ENCODE measurements around the gene CPEB4.

Gene CPEB4

DNA sequence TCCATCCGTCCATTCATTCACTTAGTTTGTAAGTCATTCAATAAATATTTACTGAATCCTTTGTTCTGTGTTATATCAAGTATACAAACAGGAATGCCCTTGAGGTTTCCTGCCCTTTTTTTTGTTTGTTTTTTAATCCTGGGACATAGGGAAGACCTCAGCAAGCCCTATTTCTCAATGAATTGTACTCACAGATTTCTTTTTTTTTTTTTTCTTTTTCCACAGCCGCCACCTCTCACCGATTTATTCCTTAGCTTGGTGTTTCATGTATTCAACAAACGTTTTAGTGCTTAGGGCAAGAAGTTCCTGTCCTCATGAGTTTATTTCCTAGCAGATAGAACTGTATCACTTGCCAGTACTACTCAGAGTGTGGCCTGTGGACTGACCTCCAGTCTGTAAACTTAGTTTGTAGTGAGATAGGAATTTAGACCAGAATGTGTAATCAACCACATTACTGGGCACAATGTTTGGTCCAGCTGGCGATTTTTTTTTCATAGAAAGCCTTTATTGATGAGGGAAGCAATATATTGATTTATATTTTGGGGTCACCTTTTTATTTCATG is 65.5 kb downstream of the CPEB4 start:
- DNase-seq = no peak

- DNase-seq = peak; percentile 43
These were observed 66.7 kb downstream of the CPEB4 start for GRCh38 chr5:173954671-173955521.

- no peak for DNase-seq
These were observed 72.8 kb downstream of the CPEB4 start for GRCh38 chr5:173960986-173961385.

DNA sequence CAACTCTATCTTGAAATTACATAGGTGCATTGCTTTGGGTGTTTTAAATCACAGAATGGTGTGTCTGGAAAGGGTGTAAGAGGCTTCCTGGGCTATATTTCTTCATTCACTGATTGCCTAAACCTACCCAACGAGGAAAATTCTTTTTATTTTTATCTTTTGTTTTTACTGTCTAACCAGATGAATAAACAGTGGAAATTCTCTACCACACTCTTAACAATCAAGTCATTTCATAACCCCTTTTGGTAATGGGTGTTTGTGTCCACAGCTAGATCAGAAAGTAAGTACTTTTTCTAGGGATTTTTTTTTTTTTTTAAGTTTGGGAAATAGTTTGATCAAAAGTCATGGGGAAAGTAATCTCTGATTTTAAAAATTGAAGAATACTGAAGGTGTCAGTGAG is 73.3 kb downstream of the CPEB4 start:
- no peak for DNase-seq

DNA sequence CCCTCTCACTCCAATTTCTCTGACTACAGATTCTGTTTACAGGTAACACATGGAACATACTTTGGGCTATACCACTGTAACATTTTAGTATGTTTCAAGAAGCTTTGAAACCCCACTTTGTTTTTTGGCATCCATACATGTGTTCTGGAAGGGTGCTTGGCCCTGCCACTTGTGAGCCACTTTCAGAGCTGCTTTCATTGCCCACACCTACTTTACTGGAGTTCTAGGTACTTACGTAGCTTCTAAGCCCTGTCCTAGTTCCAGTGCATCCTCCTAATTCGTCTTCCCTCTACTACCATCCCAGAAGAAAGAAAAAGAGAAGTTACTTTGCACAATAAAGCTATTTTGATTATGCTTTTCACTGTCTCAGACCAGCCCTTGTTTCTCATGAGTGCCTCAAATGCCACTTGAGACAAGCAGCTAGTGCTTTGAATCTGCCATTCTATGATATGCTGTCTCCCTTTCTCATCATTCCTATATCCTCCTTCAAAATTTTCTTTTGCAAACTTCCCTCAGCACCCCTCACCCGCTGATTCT is 74.4 kb downstream of the CPEB4 start:
- no peak for DNase-seq

DNA sequence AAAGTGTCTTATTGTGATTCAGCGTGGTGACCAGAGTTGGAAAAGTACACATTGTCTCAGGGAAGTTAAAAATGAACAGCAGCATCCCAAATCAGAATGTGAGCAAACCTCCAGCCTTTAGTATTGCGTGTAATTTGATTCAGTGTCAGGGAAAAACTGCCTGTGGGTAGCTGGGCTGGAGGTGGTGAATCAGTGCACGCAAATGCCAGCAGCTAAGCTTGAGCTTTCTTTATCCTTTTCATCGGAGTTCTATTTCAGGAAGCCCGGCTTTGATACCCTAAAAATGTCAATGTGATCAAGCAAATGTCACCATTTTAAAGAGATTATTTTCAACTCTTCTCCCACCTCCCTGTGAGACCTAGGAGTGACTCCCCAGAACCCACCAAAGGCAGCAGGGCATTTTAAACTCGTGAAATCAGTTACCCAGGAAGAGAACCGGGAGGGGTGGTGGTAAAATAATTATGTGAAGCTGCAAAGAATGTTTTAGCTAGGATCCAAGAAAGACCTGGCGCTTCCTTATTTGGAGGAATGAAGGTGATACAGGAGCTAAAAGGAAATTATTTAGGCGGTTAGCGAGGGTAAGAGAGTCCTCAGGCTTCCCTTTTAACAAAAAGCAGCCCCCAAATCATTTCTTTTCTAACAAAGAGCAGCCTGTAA is 75.2 kb downstream of the CPEB4 start:
- peak; percentile 55 for DNase-seq

DNA sequence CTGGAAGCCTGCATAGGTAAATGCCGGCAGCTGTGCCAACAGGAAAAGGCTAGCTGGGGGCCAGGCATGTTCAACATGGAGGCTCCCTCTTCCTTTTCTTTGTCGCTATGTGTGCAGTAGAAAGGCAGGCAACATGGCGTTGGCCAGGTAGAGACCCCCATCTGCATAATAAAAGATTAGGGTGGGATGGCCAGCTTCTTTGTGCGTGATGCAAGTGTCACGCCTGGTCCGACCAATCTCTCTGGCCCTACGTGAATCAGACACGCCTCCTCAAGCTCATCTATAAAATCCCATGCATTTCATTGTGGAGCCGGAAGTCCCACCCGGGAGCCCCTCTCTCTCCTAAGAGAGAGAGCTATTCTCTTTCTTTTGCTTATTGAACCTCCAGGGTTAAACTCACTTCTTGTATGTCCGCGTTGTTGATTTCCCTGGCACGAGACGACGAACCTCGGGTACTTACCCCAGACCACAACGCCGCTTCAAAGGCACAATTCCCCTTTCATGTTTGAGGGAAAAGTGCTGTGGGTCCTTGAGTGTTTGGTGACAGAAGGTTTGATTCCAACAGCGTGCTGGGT is 75.8 kb downstream of the CPEB4 start:
- DNase-seq = no peak

DNA sequence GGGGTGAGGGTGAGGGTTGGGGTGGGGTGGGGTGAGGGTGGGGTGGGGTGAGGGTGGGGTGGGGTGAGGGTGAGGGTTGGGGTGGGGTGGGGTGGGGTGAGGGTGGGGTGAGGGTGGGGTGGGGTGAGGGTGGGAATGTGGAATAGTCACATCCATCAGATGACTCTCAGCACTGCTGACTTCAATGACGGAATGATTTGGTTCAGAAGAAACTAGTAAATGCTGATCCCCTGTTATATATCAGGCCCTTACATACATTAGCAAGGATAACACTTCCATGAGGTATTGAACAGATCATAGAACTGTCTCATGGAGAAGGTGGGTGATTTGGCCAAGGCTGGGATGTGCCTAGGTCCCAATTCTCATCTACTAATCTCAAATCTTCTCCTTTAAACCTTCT is 76.4 kb downstream of the CPEB4 start:
- DNase-seq = no peak

- DNase-seq = no peak
These were observed 79.1 kb downstream of the CPEB4 start for GRCh38 chr5:173967241-173967640.

DNA sequence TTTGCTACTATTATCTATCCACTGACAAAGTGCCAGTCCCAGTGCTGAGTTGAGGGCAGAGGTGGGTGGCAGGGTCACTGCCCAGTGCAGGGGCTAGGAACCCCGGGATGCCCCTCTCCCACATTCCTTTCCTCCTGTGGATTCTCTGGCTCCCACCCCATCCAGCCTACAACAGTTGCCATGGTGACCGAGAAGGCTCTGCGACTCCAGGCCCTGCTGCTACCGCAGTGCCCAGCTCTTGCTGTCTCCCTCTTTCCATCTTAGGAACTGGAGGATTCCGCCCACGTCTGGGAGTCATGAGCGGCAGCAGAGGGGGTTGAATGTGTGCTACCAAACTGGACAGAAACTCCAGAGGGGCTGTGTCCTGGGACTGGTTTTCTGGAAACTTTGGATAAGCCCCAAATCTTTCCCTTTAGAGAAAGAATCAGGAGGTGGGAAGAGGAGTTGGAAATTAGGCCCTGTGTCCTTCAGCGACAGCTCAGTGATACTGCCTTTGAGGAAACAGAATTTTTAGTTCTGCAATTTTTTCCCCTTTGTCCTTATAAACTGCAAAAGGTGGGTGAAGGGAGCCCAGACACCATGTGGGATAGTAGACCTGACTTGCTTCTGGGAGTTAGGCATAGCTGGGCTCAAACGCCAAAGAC is 80.1 kb downstream of the CPEB4 start:
- no peak for DNase-seq

DNA sequence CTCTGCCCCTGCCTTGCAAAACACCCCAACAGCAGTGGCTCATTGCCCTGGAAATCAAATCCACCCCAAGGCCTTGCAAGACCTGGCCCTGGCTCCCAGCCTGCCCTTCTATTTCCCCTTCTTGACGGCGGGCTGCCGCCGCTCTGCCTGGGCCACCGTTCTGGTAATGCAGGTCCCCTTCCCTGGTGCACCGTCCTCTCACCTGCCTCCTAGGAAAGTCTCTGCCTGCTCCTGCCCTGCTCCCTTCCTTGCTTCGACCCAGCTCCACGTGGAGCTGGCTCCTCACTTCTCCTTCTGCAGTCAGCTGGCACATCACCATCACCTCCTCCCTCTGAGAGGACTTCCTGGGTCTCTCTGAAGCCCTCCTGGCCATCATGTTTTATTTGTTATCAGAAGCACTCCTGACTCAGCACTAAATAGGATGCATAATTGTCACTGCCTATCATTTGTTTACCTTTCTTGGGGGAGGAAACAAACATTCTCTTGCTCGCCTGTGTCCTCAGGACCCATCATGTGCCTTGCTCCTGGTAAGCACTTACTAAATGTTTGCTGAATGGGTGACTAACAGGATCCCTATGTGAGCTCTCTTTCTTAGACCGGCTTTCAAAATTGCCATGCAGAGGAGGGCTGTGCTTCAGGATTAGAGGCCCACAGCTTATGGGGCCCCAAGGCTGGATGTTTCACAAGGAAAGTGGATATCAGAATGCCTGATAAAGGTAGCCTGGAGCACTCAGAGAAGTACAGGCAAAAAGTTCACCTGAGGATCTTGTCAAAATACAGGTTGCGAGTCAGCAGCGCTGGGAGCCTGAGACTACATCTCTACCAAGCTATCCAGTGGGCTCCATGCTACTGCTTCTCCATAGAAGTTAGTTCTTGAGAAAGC is 81.3 kb downstream of the CPEB4 start:
- peak; percentile 30 for DNase-seq

GRCh38 chr5:173970878-173971650 is 82.9 kb downstream of the CPEB4 start:
- no peak for DNase-seq

DNA sequence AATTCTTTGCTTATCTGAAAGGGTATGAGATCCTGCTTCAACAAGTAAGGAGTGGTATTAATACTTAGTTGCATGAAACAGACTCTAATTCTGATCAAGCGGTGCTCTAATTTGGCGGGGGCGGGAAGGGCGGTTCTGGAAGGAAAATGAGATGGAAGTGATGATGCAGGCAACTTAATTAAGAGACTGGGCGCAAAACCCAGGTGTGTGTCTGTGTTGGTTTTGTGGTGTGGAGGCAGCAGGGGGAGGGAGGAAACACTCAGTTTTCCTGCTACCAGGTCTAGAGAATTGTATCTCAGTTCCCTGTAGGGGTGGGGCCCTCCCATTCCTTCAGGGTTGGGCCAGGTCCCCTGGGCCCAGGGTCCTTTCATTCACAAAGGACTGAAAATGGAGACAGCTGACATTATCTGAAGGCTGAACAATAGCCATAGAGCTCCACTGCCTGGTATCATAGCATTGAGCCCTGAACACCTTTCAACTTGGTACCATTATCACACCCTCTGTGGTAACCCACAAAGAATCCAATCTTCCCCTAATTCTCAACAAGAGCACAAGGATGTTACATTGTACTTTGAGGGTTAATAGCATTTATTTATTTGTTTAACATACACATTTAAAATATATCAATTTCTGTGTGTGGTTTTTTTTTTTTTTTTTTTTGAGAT is 83.7 kb downstream of the CPEB4 start:
- no peak for DNase-seq

DNA sequence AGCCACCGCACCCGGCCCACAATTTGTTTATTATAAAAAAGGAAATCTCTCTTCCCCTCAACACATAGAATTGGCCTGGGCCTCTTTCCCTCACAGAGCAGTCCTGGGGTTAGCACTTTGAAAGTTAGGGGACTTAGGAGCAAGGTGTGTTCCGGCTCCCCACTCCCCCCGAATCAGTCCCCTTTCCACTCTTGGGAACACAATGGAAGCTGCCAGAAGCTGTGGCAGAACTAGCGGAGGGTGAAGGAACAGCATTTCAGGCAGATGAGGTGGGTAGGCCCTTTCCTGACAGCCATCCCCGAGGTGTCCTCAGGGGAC is 84.4 kb downstream of the CPEB4 start:
- DNase-seq = no peak

- peak; percentile 79 for DNase-seq
These were observed 84.9 kb downstream of the CPEB4 start for GRCh38 chr5:173972925-173973615.

DNA sequence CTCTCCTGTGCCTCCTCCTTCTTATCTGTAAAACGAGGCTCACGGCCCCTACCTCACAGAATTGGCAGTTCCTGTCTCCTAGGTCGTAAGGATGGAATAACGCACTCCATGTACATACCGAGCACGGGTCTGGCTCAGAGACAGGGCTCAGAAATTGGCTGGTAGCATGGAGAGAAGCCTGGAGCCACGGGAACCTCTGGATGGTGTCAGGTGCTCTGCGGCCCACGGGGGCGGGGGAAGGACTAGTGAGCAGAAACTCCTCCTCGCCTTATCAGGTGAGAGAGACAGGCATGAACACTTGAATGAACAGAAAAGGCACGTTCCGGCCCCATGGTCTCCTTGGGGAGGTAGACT is 85.4 kb downstream of the CPEB4 start:
- no peak for DNase-seq

DNA sequence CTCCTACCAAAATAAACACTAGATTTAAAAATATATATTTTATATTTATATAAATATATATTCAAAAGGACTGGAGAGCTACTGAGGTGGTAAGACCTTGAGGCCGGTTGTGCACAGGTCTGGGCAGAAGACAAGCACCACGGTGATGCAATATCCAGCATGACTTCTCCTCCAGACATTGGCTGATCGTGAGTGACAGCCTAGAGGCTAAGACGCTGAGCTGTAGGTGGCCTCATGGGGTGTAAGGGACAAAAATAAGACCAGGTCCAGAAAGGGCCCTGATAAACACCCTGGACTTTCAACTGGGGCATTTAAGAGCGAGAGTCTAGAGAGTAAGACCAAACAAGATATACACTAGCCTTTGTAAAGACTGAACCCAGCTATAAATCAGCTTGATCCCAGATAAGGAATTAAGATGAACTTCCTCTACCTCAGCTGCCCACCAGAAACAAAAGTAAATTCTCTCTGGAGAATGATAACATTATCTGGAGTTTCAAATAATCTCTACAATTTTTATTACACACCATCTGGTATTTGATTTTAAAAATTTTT is 86.6 kb downstream of the CPEB4 start:
- DNase-seq = no peak

- DNase-seq = no peak
These were observed 93.1 kb downstream of the CPEB4 start for GRCh38 chr5:173981185-173981761.

GRCh38 chr5:173984218-173984617 is 96.1 kb downstream of the CPEB4 start:
- no peak for DNase-seq

All from fibroblast of upper back skin (primary cell).